Ishikawa (cell line): ENCODE results near the gene SNED1.

Experiments
- CEBPB ChIP-seq: IDR thresholded peaks from 2 replicates; pipeline ENCODE4 v1.6.1; 2012
- CREB1 ChIP-seq: IDR thresholded peaks from 2 replicates; pipeline ENCODE4 v1.6.1; 2012; ENCODE audit warnings: low read depth
- EGR1 ChIP-seq: IDR thresholded peaks from 2 replicates; pipeline ENCODE4 v1.6.1; 2012
- EP300 ChIP-seq: IDR thresholded peaks from 2 replicates; pipeline ENCODE4 v1.6.1; 2012; ENCODE audit warnings: borderline replicate concordance
- FOXM1 ChIP-seq: IDR thresholded peaks from 2 replicates; pipeline ENCODE4 v1.6.1; 2012; ENCODE audit warnings: low read depth, borderline replicate concordance
- MAX ChIP-seq: IDR thresholded peaks from 2 replicates; pipeline ENCODE4 v1.6.1; 2012
- NFIC ChIP-seq: IDR thresholded peaks from 2 replicates; pipeline ENCODE4 v1.6.1; 2012
- RAD21 ChIP-seq: IDR thresholded peaks from 2 replicates; pipeline ENCODE4 v1.6.1; 2012; ENCODE audit warnings: low read depth
- REST ChIP-seq: IDR thresholded peaks from 2 replicates; pipeline ENCODE4 v1.6.1; 2012; ENCODE audit warnings: low read depth, mild to moderate bottlenecking
- TAF1 ChIP-seq: IDR thresholded peaks from 2 replicates; pipeline ENCODE4 v1.6.1; 2012; ENCODE audit warnings: low read depth, mild to moderate bottlenecking
- TCF12 ChIP-seq: IDR thresholded peaks from 2 replicates; pipeline ENCODE4 v1.6.1; 2012; ENCODE audit warnings: low read depth
- TEAD4 ChIP-seq: IDR thresholded peaks from 2 replicates; pipeline ENCODE4 v1.6.1; 2012
- USF1 ChIP-seq: IDR thresholded peaks from 2 replicates; pipeline ENCODE4 v1.6.1; 2012
- YY1 ChIP-seq: IDR thresholded peaks from 2 replicates; pipeline ENCODE4 v1.6.1; 2012; ENCODE audit warnings: low read depth
- ZBTB7A ChIP-seq: IDR thresholded peaks from 2 replicates; pipeline ENCODE4 v1.6.1; 2012; ENCODE audit warnings: low read depth

SNED1 gene

GRCh38 chr2:241051578-241052487 lies 53.4 kb downstream of the SNED1 start:
- TF ChIP-seq MAX = no peak
- no peak for TF ChIP-seq CREB1
- TF ChIP-seq ZBTB7A = no peak
- TF ChIP-seq CEBPB = no peak
- no peak for TF ChIP-seq EP300
- TF ChIP-seq YY1 = no peak
- no peak for TF ChIP-seq REST
- TF ChIP-seq EGR1 = no peak
- no peak for TF ChIP-seq TEAD4
- no peak for TF ChIP-seq RAD21
- TF ChIP-seq TCF12 = no peak
- no peak for TF ChIP-seq TAF1

- TF ChIP-seq REST (no peak), EGR1 (no peak), TEAD4 (no peak), NFIC (no peak), EP300 (no peak), ZBTB7A (no peak), CEBPB (no peak), RAD21 (no peak), YY1 (no peak), FOXM1 (no peak), MAX (no peak), USF1 (no peak), CREB1 (no peak), TAF1 (no peak), TCF12 (no peak)
These were observed 54.4 kb downstream of the SNED1 start for GRCh38 chr2:241052677-241053360.

- TF ChIP-seq ZBTB7A (no peak), CEBPB (no peak), RAD21 (no peak), EP300 (no peak), YY1 (no peak), TCF12 (no peak), EGR1 (no peak), MAX (no peak), TAF1 (no peak), NFIC (no peak), USF1 (no peak), TEAD4 (no peak), REST (no peak), FOXM1 (no peak), CREB1 (no peak)
These were observed 55.3 kb downstream of the SNED1 start for GRCh38 chr2:241053576-241054251.
